Mesothelial cell of epicardium (in vitro differentiated cells): Measurements from ENCODE around the gene PSTPIP1. TPM values are rescaled to one million over a fixed set of nuclear protein-coding genes. Genes with fewer than 3 reads are reported as not detected.

Experiments used
- DNase-seq, 2 experiments: peaks; one replicate each; pipeline ENCODE4 v3.0.0; 2021; ENCODE audit warnings: low spot score in 2 of 2; ENCODE audit not compliant: unreplicated experiment in 2 of 2
- H3K27ac Mint-ChIP-seq: 2 replicates; pipeline ENCODE4 v1.8.0; 2021; ENCODE audit warnings: mixed read lengths
- H3K27me3 Mint-ChIP-seq: 2 replicates; pipeline ENCODE4 v1.8.0; 2021; ENCODE audit warnings: low read depth, mixed read lengths
- H3K36me3 Mint-ChIP-seq: 2 replicates; pipeline ENCODE4 v1.8.0; 2021; ENCODE audit warnings: mixed read lengths
- H3K4me1 Mint-ChIP-seq: 2 replicates; pipeline ENCODE4 v1.8.0; 2021; ENCODE audit warnings: mixed read lengths
- H3K4me3 Mint-ChIP-seq: 2 replicates; pipeline ENCODE4 v1.8.0; 2021; ENCODE audit warnings: mild to moderate bottlenecking, moderate library complexity, mixed read lengths
- H3K9me3 Mint-ChIP-seq: 2 replicates; pipeline ENCODE4 v1.8.0; 2021; ENCODE audit warnings: mixed read lengths
- CTCF ChIP-seq: fragments of 200-600 bp; sonication (generic); IDR thresholded peaks from one replicate; pipeline ENCODE4 v1.5.0; 2021; ENCODE audit warnings: antibody characterized with exemption; ENCODE audit not compliant: unreplicated experiment
- total RNA-seq: library from RNA; stranded (reverse); gene quantifications from 3 replicates; pipeline ENCODE4 v1.2.1, GENCODE V29; 2021

Gene PSTPIP1
- total RNA-seq, 1 donor from 2014 or later = not detected

- peaks cover 2% of the 10 kb centered on the region for H3K4me1 Mint-ChIP-seq
- H3K36me3 Mint-ChIP-seq = no peaks in the 10 kb centered on the region
- no peak overlapping the region for H3K4me3 Mint-ChIP-seq
- peak in 1 of 2 experiments; percentile 3 for DNase-seq
- peaks cover 5% of the 10 kb centered on the region for H3K27me3 Mint-ChIP-seq
- H3K27ac Mint-ChIP-seq = no peak overlapping the region
- no peak for TF ChIP-seq CTCF
- no peaks in the 10 kb centered on the region for H3K9me3 Mint-ChIP-seq
These were observed 31.1 kb downstream of the PSTPIP1 start for GRCh38 chr15:77025941-77026411.

- H3K4me3 Mint-ChIP-seq = no peak overlapping the region
- H3K9me3 Mint-ChIP-seq = no peaks in the 10 kb centered on the region
- H3K36me3 Mint-ChIP-seq = no peaks in the 10 kb centered on the region
- peak; percentile 7 to 37 for DNase-seq
- peaks cover 5% of the 10 kb centered on the region for H3K27me3 Mint-ChIP-seq
- peaks cover 2% of the 10 kb centered on the region for H3K4me1 Mint-ChIP-seq
- no peak for TF ChIP-seq CTCF
- H3K27ac Mint-ChIP-seq = no peak overlapping the region
These were observed 31.7 kb downstream of the PSTPIP1 start for GRCh38 chr15:77026501-77027110.

- H3K27me3 Mint-ChIP-seq = peaks cover 5% of the 10 kb centered on the region
- H3K36me3 Mint-ChIP-seq = no peaks in the 10 kb centered on the region
- no peak for TF ChIP-seq CTCF
- peaks cover 2% of the 10 kb centered on the region for H3K4me1 Mint-ChIP-seq
- peak; percentile 15 to 36 for DNase-seq
- no peaks in the 10 kb centered on the region for H3K9me3 Mint-ChIP-seq
- H3K27ac Mint-ChIP-seq = no peak overlapping the region
- no peak overlapping the region for H3K4me3 Mint-ChIP-seq
These were observed 32.3 kb downstream of the PSTPIP1 start for GRCh38 chr15:77027111-77027696.

GRCh38 chr15:77027697-77028450 lies 32.9 kb downstream of the PSTPIP1 start:
- Mint-ChIP-seq H3K4me1 (peaks cover 2% of the 10 kb centered on the region), H3K36me3 (no peaks in the 10 kb centered on the region), H3K4me3 (peak overlapping the region; percentile 48), H3K9me3 (no peaks in the 10 kb centered on the region), H3K27ac (no peak overlapping the region), H3K27me3 (peaks cover 5% of the 10 kb centered on the region)
- DNase-seq = peak; percentile 17 to 36
- no peak for TF ChIP-seq CTCF

- no peaks in the 10 kb centered on the region for H3K9me3 Mint-ChIP-seq
- peaks cover 2% of the 10 kb centered on the region for H3K4me1 Mint-ChIP-seq
- no peak for TF ChIP-seq CTCF
- H3K27me3 Mint-ChIP-seq = peaks cover 2% of the 10 kb centered on the region
- H3K27ac Mint-ChIP-seq = no peak overlapping the region
- DNase-seq = peak; percentile 6 to 34
- no peaks in the 10 kb centered on the region for H3K36me3 Mint-ChIP-seq
- peak overlapping the region; percentile 48 for H3K4me3 Mint-ChIP-seq
These were observed 33.7 kb downstream of the PSTPIP1 start for GRCh38 chr15:77028451-77029165.
